SK-N-MC (cell line): Measurements from ENCODE around the gene APOBEC3H.

Source experiments
- EZH2 ChIP-seq: fragments of 200-600 bp; sonication (generic); IDR thresholded peaks from one replicate; pipeline ENCODE4 v1.6.1; 2017; ENCODE audit warnings: antibody characterized with exemption
- POLR2AphosphoS5 ChIP-seq: IDR thresholded peaks from 2 replicates; pipeline ENCODE4 v1.6.1; 2012; ENCODE audit warnings: mild to moderate bottlenecking, low read depth, low read length, borderline replicate concordance

DNA sequence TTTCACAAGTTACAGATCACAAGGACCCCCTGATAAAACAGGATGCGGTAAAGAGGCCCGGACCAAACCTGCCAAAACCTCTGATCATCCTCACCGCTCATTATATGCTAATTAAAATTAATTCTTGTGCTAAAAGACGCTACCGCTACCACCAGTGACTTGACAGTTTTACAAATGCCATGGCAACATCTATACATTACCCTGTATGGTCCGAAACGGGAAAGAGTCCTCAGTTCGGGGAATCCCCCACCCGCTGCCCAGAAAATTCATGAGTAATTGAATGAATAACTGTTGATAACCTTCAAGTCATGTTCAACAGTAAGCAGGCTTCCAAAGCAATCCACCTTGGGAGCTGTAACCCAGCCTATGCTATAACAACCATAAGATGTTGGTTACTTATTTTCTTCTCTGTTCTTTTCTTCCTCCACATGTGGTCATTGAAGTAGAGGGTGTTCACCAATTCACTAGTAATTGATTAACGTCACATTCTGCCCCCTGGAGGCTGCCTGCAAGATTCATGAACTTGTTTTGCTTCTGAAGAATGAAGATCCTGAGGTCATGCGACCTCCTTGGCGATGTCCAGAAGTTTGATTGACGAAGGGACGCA is 20.6 kb downstream of the APOBEC3H start:
- no peak for TF ChIP-seq EZH2
- no peak for TF ChIP-seq POLR2AphosphoS5
